IMR-90 (cell line): Measurements from ENCODE around the gene PRKCB. TPM values are rescaled to one million over a fixed set of nuclear protein-coding genes. Genes with fewer than 3 reads are reported as not detected.

ENCODE experiments used
- ATAC-seq: fragments of 200-7000 bp; cut with Tn5 transposase; 2 replicates; pipeline ENCODE4 v1.9.1; 2020; ENCODE audit warnings: low read depth, mild to moderate bottlenecking, moderate library complexity
- BruUV-seq: library from RNA; stranded (reverse); fragments of 400-500 nt; replicated peaks from 2 replicates; lab custom pipeline; 2021; lab: Mats Ljungman, UMichigan
- CTCF ChIA-PET: fragments of 300-600 bp; formaldehyde crosslinking; extraction: SDS; loops from one replicate; lab custom pipeline; 2021; ENCODE audit warnings: antibody characterized with exemption; lab: Yijun Ruan, JAX
- POLR2A ChIA-PET: fragments of 300-600 bp; sonication (Branson Sonifier 250); formaldehyde crosslinking; loops from one replicate; lab custom pipeline; 2022; ENCODE audit warnings: antibody characterized with exemption; ENCODE audit not compliant: unreplicated experiment; lab: Charles Lee
- DNase-seq: peaks from one replicate; pipeline ENCODE4 v3.0.0; 2013
- H2AFZ ChIP-seq: replicated peaks from 2 replicates; pipeline ENCODE3; 2013; ENCODE audit warnings: low read length, mild to moderate bottlenecking; ENCODE audit not compliant: poor library complexity
- H2AK5ac ChIP-seq: 2 replicates; pipeline ENCODE4 v1.6.1; 2013; ENCODE audit warnings: low read depth, low read length, inconsistent platforms
- H2AK9ac ChIP-seq: replicated peaks from 2 replicates; pipeline ENCODE3; 2013; ENCODE audit warnings: mild to moderate bottlenecking, low read depth, low read length, moderate library complexity; ENCODE audit not compliant: poor library complexity
- H2BK120ac ChIP-seq: 2 replicates; pipeline ENCODE4 v1.6.1; 2013; ENCODE audit warnings: low read depth, low read length, inconsistent platforms
- H2BK15ac ChIP-seq: 3 replicates; pipeline ENCODE4 v1.6.1; 2013; ENCODE audit warnings: low read depth, low read length, inconsistent platforms
- H2BK20ac ChIP-seq: 2 replicates; pipeline ENCODE4 v1.6.1; 2013; ENCODE audit warnings: low read depth, mild to moderate bottlenecking, inconsistent platforms, low read length, moderate library complexity
- H2BK5ac ChIP-seq: 2 replicates; pipeline ENCODE4 v1.6.1; 2013; ENCODE audit warnings: mild to moderate bottlenecking, low read depth, low read length, inconsistent platforms; ENCODE audit not compliant: poor library complexity, severe bottlenecking
- H3K14ac ChIP-seq: replicated peaks from 2 replicates; pipeline ENCODE4 v1.6.1; 2013; ENCODE audit warnings: low read depth, low read length, inconsistent platforms
- H3K18ac ChIP-seq: 2 replicates; pipeline ENCODE4 v1.6.1; 2013; ENCODE audit warnings: low read depth, low read length, control low read depth
- H3K23ac ChIP-seq: 2 replicates; pipeline ENCODE4 v1.6.1; 2013; ENCODE audit warnings: low read depth, low read length, inconsistent platforms
- H3K27ac ChIP-seq: 2 replicates; pipeline ENCODE4 v1.5.1; 2013; ENCODE audit warnings: mild to moderate bottlenecking, control low read depth, low read length; ENCODE audit not compliant: insufficient read depth
- H3K27me3 ChIP-seq: 2 replicates; pipeline ENCODE4 v1.6.1; 2013; ENCODE audit warnings: low read length; ENCODE audit not compliant: control insufficient read depth, insufficient read depth
- H3K36me3 ChIP-seq: 2 replicates; pipeline ENCODE4 v1.6.1; 2013; ENCODE audit warnings: low read length, mixed read lengths; ENCODE audit not compliant: control insufficient read depth, insufficient read depth
- H3K4ac ChIP-seq: 2 replicates; pipeline ENCODE4 v1.6.1; 2013; ENCODE audit warnings: low read depth, low read length, inconsistent platforms
- H3K4me1 ChIP-seq: 2 replicates; pipeline ENCODE4 v1.6.1; 2013; ENCODE audit warnings: low read length, mixed read lengths; ENCODE audit not compliant: control insufficient read depth, insufficient read depth
- H3K4me2 ChIP-seq: 2 replicates; pipeline ENCODE4 v1.6.1; 2013; ENCODE audit warnings: low read depth, mild to moderate bottlenecking, control low read depth, low read length, moderate library complexity
- H3K4me3 ChIP-seq: 2 replicates; pipeline ENCODE4 v1.5.1; 2013; ENCODE audit warnings: low read depth, mild to moderate bottlenecking, control low read depth, low read length, moderate library complexity; ENCODE audit not compliant: insufficient read depth
- H3K56ac ChIP-seq: 2 replicates; pipeline ENCODE4 v1.6.1; 2013; ENCODE audit warnings: low read length, inconsistent platforms; ENCODE audit not compliant: insufficient read depth; ENCODE audit errors: extremely low read depth
- H3K79me1 ChIP-seq, 2 experiments: 2 replicates each; pipeline ENCODE4 v1.6.1; 2013; ENCODE audit warnings: low read length in 2 of 2, inconsistent platforms in 1 of 2, low read depth in 1 of 2
- H3K9ac ChIP-seq: 2 replicates; pipeline ENCODE4 v1.6.1; 2013; ENCODE audit warnings: low read depth, low read length, control low read depth
- H3K9me1 ChIP-seq: 2 replicates; pipeline ENCODE4 v1.6.1; 2013; ENCODE audit warnings: low read length, inconsistent platforms; ENCODE audit not compliant: insufficient read depth
- H3K9me3 ChIP-seq: 2 replicates; pipeline ENCODE4 v1.6.1; 2013; ENCODE audit warnings: low read length; ENCODE audit not compliant: control insufficient read depth, insufficient read depth
- H4K20me1 ChIP-seq: 2 replicates; pipeline ENCODE4 v1.6.1; 2013; ENCODE audit warnings: low read length, inconsistent platforms; ENCODE audit not compliant: insufficient read depth
- H4K5ac ChIP-seq: 2 replicates; pipeline ENCODE4 v1.6.1; 2013; ENCODE audit warnings: mild to moderate bottlenecking, low read depth, low read length, control low read depth
- H4K8ac ChIP-seq, 2 experiments: 2 replicates each; pipeline ENCODE4 v1.6.1; 2013; ENCODE audit warnings: low read depth in 2 of 2, low read length in 2 of 2, control low read depth in 1 of 2, inconsistent platforms in 1 of 2
- H4K91ac ChIP-seq: 2 replicates; pipeline ENCODE4 v1.6.1; 2013; ENCODE audit warnings: low read depth, low read length, inconsistent platforms; ENCODE audit not compliant: insufficient read depth
- CEBPB ChIP-seq: IDR thresholded peaks from 2 replicates; pipeline ENCODE4 v1.6.1; 2012; ENCODE audit warnings: low read depth, low read length, improper control_type of control experiment
- CHD1 ChIP-seq: IDR thresholded peaks from 2 replicates; pipeline ENCODE4 v1.6.1; 2012; ENCODE audit warnings: low read depth, low read length, improper control_type of control experiment
- CTCF ChIP-seq: conservative IDR thresholded peaks from 2 replicates; pipeline ENCODE4 v1.5.1; 2012; ENCODE audit warnings: mild to moderate bottlenecking, low read depth, low read length, improper control_type of control experiment
- ELK1 ChIP-seq: fragments of 150-350 bp; IDR thresholded peaks from 2 replicates; pipeline ENCODE4 v1.6.1; 2016; ENCODE audit warnings: low read depth, mild to moderate bottlenecking, low read length, moderate library complexity, borderline replicate concordance
- FOS ChIP-seq: fragments of 150-350 bp; IDR thresholded peaks from 2 replicates; pipeline ENCODE4 v1.6.1; 2016; ENCODE audit warnings: low read depth, low read length
- MAZ ChIP-seq: IDR thresholded peaks from 2 replicates; pipeline ENCODE4 v1.6.1; 2012; ENCODE audit warnings: low read depth, mild to moderate bottlenecking, low read length, improper control_type of control experiment, moderate library complexity, borderline replicate concordance
- NFE2L2 ChIP-seq: fragments of 150-350 bp; IDR thresholded peaks from 2 replicates; pipeline ENCODE4 v1.6.1; 2016; ENCODE audit warnings: low read depth, mild to moderate bottlenecking, low read length
- POLR2A ChIP-seq: IDR thresholded peaks from 2 replicates; pipeline ENCODE4 v1.6.1; 2012; ENCODE audit warnings: mild to moderate bottlenecking, low read depth, low read length
- RAD21 ChIP-seq: IDR thresholded peaks from 2 replicates; pipeline ENCODE4 v1.6.1; 2012; ENCODE audit warnings: low read length, improper control_type of control experiment
- RCOR1 ChIP-seq: IDR thresholded peaks from 2 replicates; pipeline ENCODE4 v1.6.1; 2012; ENCODE audit warnings: mild to moderate bottlenecking, low read length, improper control_type of control experiment; ENCODE audit not compliant: insufficient replicate concordance
- RFX5 ChIP-seq: IDR thresholded peaks from 2 replicates; pipeline ENCODE4 v1.8.0; 2012; ENCODE audit warnings: low read depth, mild to moderate bottlenecking, low read length, moderate library complexity
- SMC3 ChIP-seq: fragments of 150-350 bp; IDR thresholded peaks from 2 replicates; pipeline ENCODE4 v1.6.1; 2016; ENCODE audit warnings: low read depth, mild to moderate bottlenecking, antibody characterized with exemption, low read length, moderate library complexity
- WGBS, 2 experiments: methylation state at CpG; one replicate each; pipeline versions ENCODE4 v1.1.5 to v1.1.7; 2013; ENCODE audit warnings: missing lambda C conversion rate in 2 of 2; ENCODE audit not compliant: insufficient read length in 1 of 2; ENCODE audit errors: extremely low coverage in 2 of 2; 5-methylcytosine and 5-hydroxymethylcytosine counted together
- dilution Hi-C: fragments of 300-500 bp; cut with HindIII; formaldehyde crosslinking; loops from one replicate; pipeline ENCODE4 v1.14.3; 2018; ENCODE audit warnings: low sequenced_read_pairs; ENCODE audit not compliant: unreplicated experiment
- in situ Hi-C: fragments of 300-500 bp; cut with MboI; formaldehyde crosslinking; loops from 3 replicates; pipeline ENCODE4 v1.14.3; 2019; ENCODE audit warnings: low sequenced_read_pairs, inconsistent platforms, mixed read lengths
- intact Hi-C: fragments of 100-400 bp; cut with micrococcal nuclease; formaldehyde crosslinking; loops from 2 replicates; pipeline ENCODE4 v1.10.0; 2022
- polyA plus RNA-seq, 3 experiments: library from polyadenylated mRNA; depleted of rRNA; stranded (reverse); fragments of >200 nt; gene quantifications; 2 replicates each; pipeline ENCODE4 v1.2.3, GENCODE V29; 2012; ENCODE audit warnings: low replicate concordance in 1 of 3
- total RNA-seq: library from RNA; depleted of rRNA; stranded (reverse); fragments of >200 nt; gene quantifications from 2 replicates; pipeline ENCODE4 v1.2.3, GENCODE V29; 2012

Gene PRKCB
- total and polyA plus RNA-seq, 2 of the 4 experiments (the other 2 are of a cell fraction): under 0.01 TPM; not detected in 1

- dilution Hi-C loops (no loop called here), in situ Hi-C loops (no loop called here), intact Hi-C loops (no loop called here)
- no peak for ATAC-seq
- CTCF ChIA-PET: no interaction called here
- no peaks in the 10 kb centered on the region for H3K79me1 ChIP-seq
- no peak overlapping the region for H3K27ac ChIP-seq
- WGBS, 2 experiments: no CpG with 5 or more reads among the region's 2 CpGs
- no peaks in the 10 kb centered on the region for H3K4me1 ChIP-seq
- no peak overlapping the region for H3K4ac ChIP-seq
- H3K9ac ChIP-seq: no peak overlapping the region
- no peak overlapping the region for H4K91ac ChIP-seq
- no peak overlapping the region for H3K14ac ChIP-seq
- H3K9me1 ChIP-seq: no peaks in the 10 kb centered on the region
- H3K36me3 ChIP-seq: no peaks in the 10 kb centered on the region
- H3K18ac ChIP-seq: no peak overlapping the region
- no peak overlapping the region for H2AK5ac ChIP-seq
- H4K20me1 ChIP-seq: no peaks in the 10 kb centered on the region
- no peak overlapping the region for H2BK20ac ChIP-seq
- no peak overlapping the region for H3K56ac ChIP-seq
- no peak overlapping the region for H4K8ac ChIP-seq
- H2AFZ ChIP-seq: no peak overlapping the region
- no peak overlapping the region for H2BK120ac ChIP-seq
- H3K4me3 ChIP-seq: no peak overlapping the region
- POLR2A ChIA-PET: no interaction called here
- H3K27me3 ChIP-seq: no peaks in the 10 kb centered on the region
- H3K4me2 ChIP-seq: no peak overlapping the region
- DNase-seq: no peak
- H3K9me3 ChIP-seq: no peaks in the 10 kb centered on the region
- no peak for TF ChIP-seq RFX5
- TF ChIP-seq CHD1: no peak
- TF ChIP-seq MAZ: no peak
- TF ChIP-seq CEBPB: no peak
- no peak for TF ChIP-seq CTCF
- TF ChIP-seq POLR2A: no peak
- TF ChIP-seq RCOR1: no peak
- no peak for TF ChIP-seq SMC3
- TF ChIP-seq FOS: no peak
- no peak for TF ChIP-seq RAD21
- no peak for TF ChIP-seq NFE2L2
- TF ChIP-seq ELK1: no peak
- H2BK15ac ChIP-seq: no peak overlapping the region
- no peak overlapping the region for H2AK9ac ChIP-seq
- H4K5ac ChIP-seq: no peak overlapping the region
- no peak overlapping the region for H3K23ac ChIP-seq
- no TSS peak for BruUV-seq
- H2BK5ac ChIP-seq: no peak overlapping the region
These were observed 20.5 kb downstream of the PRKCB start for GRCh38 chr16:23856251-23856709.
